ENCODE measurements around the gene PTPN22.

The PTPN22 gene

DNA sequence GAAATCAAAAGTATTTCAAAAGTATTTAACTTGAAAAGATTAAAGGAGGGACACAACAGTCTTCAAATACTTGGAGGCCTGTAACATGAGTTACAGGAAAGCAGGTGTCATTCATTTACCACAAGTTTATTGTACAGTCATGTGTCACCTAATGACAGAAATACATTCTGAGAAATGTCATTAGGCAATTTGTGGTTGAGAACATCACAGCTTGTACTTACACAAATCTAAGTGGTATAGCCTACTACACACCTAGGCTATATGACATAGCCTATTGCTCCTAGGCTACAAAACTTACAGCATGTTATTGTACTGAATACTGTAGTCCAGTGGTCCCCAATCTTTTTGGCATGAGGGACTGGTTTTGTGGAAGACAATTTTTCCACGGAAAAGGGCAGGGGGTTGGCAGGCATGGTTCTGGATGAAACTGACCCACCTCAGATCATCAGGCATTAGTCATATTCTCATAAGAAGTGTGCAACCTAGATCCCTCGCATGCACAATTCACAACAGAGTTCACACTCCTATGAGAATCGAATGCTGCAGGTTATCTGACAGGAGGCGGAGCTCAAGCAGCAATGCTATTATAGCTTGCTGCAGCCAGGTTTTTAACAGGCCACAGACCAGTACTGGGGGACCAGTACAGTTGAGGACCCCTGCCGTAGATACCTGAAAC, 87.3 kb downstream of the PTPN22 start:
- no peak for TF ChIP-seq ZNF274 (IDR thresholded peaks at IDR 0.05; ENCODE audit: low read depth, low read length)
- H3K4me3 ChIP-seq (ENCODE audit: low read length) = no peak overlapping the region

DNA sequence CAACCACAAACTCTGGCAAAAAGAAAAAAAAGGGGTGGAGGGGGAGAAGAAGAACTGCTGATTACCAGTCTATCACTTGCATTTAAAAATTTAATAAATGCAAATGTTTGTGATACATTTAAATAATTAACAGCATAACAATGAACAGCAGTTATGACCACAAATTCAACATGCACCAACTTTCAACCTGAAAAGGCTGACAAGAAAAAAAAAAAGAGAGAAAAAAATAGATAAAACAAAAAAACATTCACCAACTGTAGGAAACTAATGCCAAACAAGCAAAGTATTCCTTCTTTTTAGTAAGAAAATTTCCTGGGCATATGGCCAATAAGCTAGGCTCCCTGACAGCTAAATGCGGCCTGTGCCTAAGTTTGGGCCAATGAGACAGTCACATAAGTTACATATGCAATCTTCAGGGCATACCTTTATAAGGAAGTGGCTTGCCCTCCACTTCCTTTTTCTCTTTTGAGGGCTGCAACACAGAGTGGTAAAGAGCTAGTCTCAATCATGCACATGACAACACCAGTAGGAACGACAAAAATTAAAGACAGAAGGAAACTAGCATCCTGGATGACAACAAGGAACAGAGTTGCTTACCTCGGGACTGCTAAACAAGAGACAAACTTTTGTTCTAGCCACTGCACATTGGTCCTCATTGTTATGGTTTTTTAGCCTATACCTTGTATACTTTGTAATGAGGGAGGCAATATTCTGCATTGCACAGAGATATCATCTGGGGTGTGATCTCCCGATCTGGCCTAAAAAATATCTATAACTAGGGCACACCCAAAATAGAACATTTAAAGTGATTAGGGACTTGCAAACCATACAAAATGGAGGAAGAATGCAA, 88.0 kb downstream of the PTPN22 start:
- no peak for TF ChIP-seq ZNF274 (IDR thresholded peaks at IDR 0.05; ENCODE audit: low read depth, low read length)
- peak overlapping the region; percentile 15; the same call in 1 of the 2 replicates for H3K4me3 ChIP-seq (ENCODE audit: low read length)

DNA sequence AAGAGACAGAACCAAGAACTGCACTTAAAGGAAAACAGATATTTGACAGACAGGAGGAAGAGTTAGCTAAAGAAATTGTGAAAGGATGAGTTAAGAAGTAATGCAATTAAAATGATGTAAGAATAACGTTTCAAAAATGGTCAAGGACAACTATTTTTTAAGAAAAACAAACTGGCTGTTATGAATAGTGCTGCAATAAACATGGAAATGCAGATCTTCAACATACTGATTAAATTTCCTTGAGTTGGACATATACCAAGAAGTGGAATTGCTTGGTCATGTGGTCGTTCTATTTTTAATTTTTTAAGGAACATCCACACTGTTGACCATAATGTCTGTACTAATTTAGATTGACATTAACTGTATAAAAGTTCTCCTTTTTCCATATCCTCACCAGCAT, 89.1 kb downstream of the PTPN22 start:
- TF ChIP-seq ZNF274 (IDR thresholded peaks at IDR 0.05; ENCODE audit: low read depth, low read length) = no peak
- no peak overlapping the region for H3K4me3 ChIP-seq (ENCODE audit: low read length)

DNA sequence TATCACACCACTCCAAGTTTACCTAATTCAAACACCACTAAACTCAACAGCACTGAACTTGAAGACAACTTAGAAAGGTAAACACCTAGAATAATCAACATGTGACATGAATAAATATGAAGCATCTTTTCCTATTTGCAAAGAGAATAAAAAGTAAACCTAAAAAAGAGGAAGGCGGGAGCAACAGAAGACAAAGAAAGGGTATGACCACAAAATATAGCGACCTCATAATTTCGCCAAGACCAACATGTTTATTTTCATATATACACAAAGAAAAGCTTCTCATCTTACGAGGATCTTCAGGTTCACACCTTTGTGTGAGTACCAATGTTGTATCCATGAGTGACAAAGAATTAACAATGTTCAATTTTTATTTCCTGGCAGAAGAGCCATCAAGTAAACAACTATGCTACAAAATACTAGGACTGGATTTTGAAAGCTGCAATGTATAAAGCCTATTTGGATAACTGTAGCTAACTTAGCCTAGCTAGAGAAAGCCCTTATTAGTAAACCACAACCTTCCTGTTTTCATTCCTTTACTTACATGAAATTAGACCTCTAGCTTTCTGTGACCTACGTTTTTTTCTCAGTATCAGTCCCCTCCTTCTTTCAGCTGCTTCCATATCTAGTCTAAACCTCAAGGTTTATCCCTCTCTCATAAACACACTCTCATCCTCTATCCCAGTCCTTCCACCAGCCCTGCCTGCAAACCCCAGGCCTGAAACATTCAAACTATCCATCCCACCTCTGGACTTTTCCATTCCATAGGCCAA, 91.0 kb downstream of the PTPN22 start:
- TF ChIP-seq ZNF274 (IDR thresholded peaks at IDR 0.05; ENCODE audit: low read depth, low read length) = no peak
- peak overlapping the region; percentile 53; the same call in 1 of the 2 replicates for H3K4me3 ChIP-seq (ENCODE audit: low read length)

DNA sequence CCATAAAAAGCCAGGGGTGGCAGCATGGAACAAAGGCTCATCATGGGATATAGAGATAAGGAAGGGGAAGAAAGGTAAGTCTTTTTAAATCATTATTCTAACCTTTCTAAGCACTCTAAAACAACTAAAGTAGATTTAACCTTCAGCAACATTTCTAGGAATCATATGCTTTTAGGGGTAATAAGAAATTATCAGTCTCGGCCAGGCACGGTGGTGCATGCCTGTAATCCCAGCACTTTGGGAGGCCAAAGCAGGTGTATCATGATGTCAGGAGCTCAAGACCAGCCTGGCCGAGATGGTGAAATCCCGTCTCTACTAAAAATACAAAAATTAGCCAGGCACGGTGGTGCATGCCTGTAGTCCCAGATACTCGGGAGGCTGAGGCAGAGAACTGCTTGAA, 92.0 kb downstream of the PTPN22 start:
- TF ChIP-seq ZNF274 (IDR thresholded peaks at IDR 0.05; ENCODE audit: low read depth, low read length) = no peak
- no peak overlapping the region for H3K4me3 ChIP-seq (ENCODE audit: low read length)

DNA sequence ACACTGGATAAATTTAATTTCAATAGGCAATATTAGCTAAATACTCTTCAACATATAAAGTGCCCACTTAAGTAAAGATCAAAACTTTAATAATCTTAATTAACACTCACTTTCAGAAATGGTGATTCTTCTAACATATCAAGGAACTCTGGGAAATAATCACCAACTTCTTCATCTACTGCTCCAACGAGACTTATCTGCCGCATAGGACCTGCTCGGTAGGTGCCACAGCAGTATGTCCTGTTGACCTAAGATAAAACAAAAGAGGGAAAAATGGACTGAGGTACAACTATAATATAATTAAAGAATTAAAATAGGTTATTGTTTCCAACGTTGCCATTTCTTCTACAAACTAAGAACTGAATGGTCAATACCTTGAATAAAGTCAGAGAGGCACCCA, 94.0 kb downstream of the PTPN22 start:
- no peak overlapping the region for H3K4me3 ChIP-seq (ENCODE audit: low read length)
- no peak for TF ChIP-seq ZNF274 (IDR thresholded peaks at IDR 0.05; ENCODE audit: low read depth, low read length)

DNA sequence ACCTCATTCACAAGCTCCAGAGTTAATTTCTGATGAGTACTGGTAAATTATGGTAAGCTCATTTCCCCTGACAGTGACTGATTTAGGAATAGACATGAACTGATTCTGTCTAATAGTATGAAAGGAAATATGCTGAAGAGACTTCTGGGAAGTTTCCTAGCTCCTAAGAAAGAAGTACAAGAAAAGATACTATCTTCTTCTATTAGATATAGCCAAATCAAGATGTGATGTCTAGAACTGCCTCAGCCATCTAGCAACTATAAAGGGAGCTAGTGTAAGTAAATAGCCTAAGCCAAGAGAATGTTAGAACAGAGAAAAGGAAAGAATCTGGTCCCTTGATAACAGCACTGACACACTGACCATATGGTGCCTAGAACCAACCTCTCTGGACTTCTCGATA, 101.5 kb downstream of the PTPN22 start:
- no peak overlapping the region for H3K4me3 ChIP-seq (ENCODE audit: low read length)
- TF ChIP-seq ZNF274 (IDR thresholded peaks at IDR 0.05; ENCODE audit: low read depth, low read length) = no peak

DNA sequence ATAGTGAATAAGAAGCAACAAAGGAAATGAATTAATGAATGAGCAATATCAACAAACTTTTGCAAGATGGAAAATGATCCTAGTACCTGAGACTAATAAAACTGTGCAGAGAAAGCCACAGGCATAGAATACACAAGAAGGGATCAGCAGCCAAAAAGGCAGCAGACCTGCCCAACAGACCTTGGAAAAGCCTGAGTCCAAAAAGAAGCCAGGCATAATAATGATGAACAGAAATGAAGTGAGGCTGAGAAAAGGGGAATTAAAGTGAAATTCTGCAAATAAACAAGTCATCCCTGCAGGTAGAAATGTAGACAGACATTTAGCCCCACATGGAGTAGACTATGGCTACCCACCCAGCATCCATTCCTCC, 101.9 kb downstream of the PTPN22 start:
- no peak for TF ChIP-seq ZNF274 (IDR thresholded peaks at IDR 0.05; ENCODE audit: low read depth, low read length)
- no peak overlapping the region for H3K4me3 ChIP-seq (ENCODE audit: low read length)

DNA sequence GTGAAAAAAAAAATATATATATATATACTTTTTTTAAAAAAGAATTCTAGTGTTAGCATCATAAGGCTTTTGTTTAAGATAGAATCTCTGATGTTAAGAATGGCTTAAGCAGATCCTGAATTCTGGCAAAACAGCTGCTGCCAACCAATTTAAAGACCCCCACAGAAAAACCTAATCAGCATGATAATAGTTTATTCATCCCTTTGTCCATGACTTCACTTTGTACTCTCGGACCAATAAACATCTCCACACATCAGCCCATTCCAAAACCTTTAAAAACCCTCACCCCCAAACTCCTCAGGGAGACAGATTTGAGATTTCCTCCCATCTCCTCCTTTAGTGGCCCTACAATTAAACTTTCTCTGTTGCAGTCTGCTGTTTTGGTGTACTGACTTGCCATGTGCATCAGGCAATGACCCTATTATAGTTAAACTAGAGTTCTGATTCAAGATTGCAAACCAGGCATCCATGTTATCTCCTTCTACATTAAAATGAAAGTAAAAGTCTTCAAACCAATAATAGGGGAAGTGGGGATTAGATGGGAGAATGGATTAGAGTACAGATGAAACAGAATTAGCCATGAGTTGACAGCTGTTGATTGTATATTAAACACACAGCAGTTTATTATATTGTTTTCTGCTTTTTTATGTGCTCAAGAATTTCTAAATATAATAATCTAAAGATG, 102.5 kb downstream of the PTPN22 start:
- no peak overlapping the region for H3K4me3 ChIP-seq (ENCODE audit: low read length)
- no peak for TF ChIP-seq ZNF274 (IDR thresholded peaks at IDR 0.05; ENCODE audit: low read depth, low read length)

DNA sequence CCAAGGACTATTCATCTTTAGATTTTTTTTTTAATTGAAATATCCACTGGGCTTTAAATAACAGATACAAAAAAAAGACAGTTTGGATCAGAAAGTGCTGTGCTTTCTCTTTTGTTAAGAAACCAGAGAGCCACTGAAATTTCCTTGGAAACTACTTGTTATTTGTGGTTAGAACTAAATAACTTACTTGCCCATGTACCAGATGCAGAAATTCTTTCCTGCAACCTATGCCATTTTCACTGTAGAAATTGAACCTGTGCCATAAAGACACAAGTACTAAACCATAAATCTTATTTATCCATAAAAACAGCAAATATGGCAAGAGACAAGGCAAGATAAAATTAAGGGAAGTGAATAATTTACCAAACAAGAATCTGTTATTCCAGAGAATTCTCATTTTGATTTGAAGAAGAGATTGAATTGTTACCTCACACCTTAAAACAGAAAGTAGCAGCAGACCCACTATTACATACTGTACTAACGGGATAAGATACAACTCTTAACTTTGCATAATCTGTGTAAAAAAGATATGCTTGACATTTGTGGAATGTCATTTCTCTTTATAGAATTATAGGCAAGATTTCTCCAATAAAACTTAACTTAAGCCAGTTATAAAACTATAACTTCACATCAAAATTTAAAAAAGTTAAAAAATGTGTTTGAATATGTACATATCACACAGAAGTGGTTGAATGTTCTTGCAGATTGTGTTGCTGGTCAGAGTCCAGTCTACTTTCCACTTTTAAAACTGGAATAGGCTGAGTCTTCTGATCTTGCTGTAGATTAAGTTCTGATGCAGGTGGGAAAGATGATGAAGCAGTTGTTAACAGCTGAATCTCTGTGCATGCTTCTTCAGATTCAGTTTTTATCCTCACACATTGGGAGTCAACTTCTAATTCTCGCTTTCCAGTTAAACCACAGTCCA, 105.9 kb downstream of the PTPN22 start:
- H3K4me3 ChIP-seq (ENCODE audit: low read length) = no peak overlapping the region
- no peak for TF ChIP-seq ZNF274 (IDR thresholded peaks at IDR 0.05; ENCODE audit: low read depth, low read length)
